PC-9 (cell line): ENCODE results near the gene SYNM. TPM values are rescaled to one million over a fixed set of nuclear protein-coding genes. Genes with fewer than 3 reads are reported as not detected.

Experiments
- BruUV-seq: library from RNA; stranded (reverse); fragments of 400-500 nt; replicated peaks from 2 replicates; lab custom pipeline; 2021; lab: Mats Ljungman, UMichigan
- CTCF ChIA-PET: fragments of 300-600 bp; sonication (Branson Sonifier 250); formaldehyde crosslinking; loops from one replicate; lab custom pipeline; 2022; ENCODE audit warnings: antibody characterized with exemption; lab: Charles Lee
- POLR2A ChIA-PET: fragments of 300-600 bp; sonication (Branson Sonifier 250); formaldehyde crosslinking; loops from one replicate; lab custom pipeline; 2022; ENCODE audit warnings: antibody characterized with exemption; ENCODE audit not compliant: unreplicated experiment; lab: Charles Lee
- DNase-seq, 2 experiments: peaks; one replicate each; pipeline versions ENCODE4 v3.0.0 to v3.0.0-alpha.2; 2015 to 2022; ENCODE audit warnings: mixed read lengths in 1 of 2
- H2AFZ ChIP-seq: fragments of 200-600 bp; sonication (generic); 2 replicates; pipeline ENCODE4 v1.8.1; 2017; ENCODE audit warnings: antibody characterized with exemption
- H3F3A ChIP-seq: fragments of 200-600 bp; sonication (generic); 2 replicates; pipeline ENCODE4 v1.8.1; 2017; ENCODE audit warnings: antibody characterized with exemption, mild to moderate bottlenecking, low read depth; ENCODE audit not compliant: insufficient read depth
- H3K27ac ChIP-seq: fragments of 200-600 bp; sonication (generic); 2 replicates; pipeline ENCODE4 v1.6.1; 2016; ENCODE audit warnings: mixed run types
- H3K27me3 ChIP-seq: fragments of 200-600 bp; sonication (generic); 2 replicates; pipeline ENCODE4 v1.6.1; 2016; ENCODE audit warnings: low read depth, mixed run types; ENCODE audit not compliant: insufficient read depth
- H3K36me3 ChIP-seq: fragments of 200-600 bp; sonication (generic); 2 replicates; pipeline ENCODE4 v1.6.1; 2016; ENCODE audit warnings: low read depth, mixed run types
- H3K4me1 ChIP-seq: fragments of 200-600 bp; sonication (generic); replicated peaks from 2 replicates; pipeline ENCODE4 v1.6.1; 2016; ENCODE audit warnings: mixed run types; ENCODE audit not compliant: insufficient read depth
- H3K4me2 ChIP-seq: fragments of 200-600 bp; sonication (generic); 2 replicates; pipeline ENCODE4 v1.6.1; 2017; ENCODE audit warnings: mixed run types
- H3K4me3 ChIP-seq: fragments of 200-600 bp; sonication (generic); 2 replicates; pipeline ENCODE4 v1.6.1; 2016; ENCODE audit warnings: mixed run types
- H3K79me2 ChIP-seq: fragments of 200-600 bp; sonication (generic); 2 replicates; pipeline ENCODE4 v1.6.1; 2017; ENCODE audit warnings: low read depth, mixed run types
- H3K9me2 ChIP-seq: fragments of 200-600 bp; sonication (generic); 2 replicates; pipeline ENCODE4 v1.8.1; 2017; ENCODE audit warnings: mild to moderate bottlenecking; ENCODE audit not compliant: insufficient read depth
- H3K9me3 ChIP-seq: fragments of 200-600 bp; sonication (generic); 2 replicates; pipeline ENCODE4 v1.8.1; 2016; ENCODE audit warnings: low read depth; ENCODE audit not compliant: insufficient read depth
- H4K20me1 ChIP-seq: fragments of 200-600 bp; sonication (generic); 2 replicates; pipeline ENCODE4 v1.8.1; 2017; ENCODE audit not compliant: insufficient read depth
- EZH2 ChIP-seq: fragments of 200-600 bp; sonication (generic); IDR thresholded peaks from 2 replicates; pipeline ENCODE4 v1.8.0; 2017; ENCODE audit warnings: antibody characterized with exemption, low read depth
- intact Hi-C: fragments of 100-400 bp; cut with micrococcal nuclease; formaldehyde crosslinking; loops from one replicate; pipeline ENCODE4 v1.10.0; 2022; ENCODE audit not compliant: unreplicated experiment
- total RNA-seq: library from RNA; stranded (reverse); gene quantifications from 2 replicates; pipeline ENCODE4 v1.2.3, GENCODE V29; 2021
- TF ChIP-seq, protein P1 (sequence below): fragments of 200-600 bp; sonication (generic); conservative IDR thresholded peaks from 2 replicates; pipeline ENCODE4 v1.6.1; 2017; ENCODE audit warnings: mixed run types, antibody characterized with exemption, mild to moderate bottlenecking, moderate library complexity

Gene SYNM
- total RNA-seq, 1 experiment from 2014 or later, result 2.4 TPM

GRCh38 chr15:99096894-99097426 is 7.9 kb upstream of the SYNM start:
- Histone ChIP-seq H3K79me2 (no peaks in the 10 kb centered on the region), H3K9me3 (no peaks in the 10 kb centered on the region), H3K4me2 (no peak overlapping the region), H2AFZ (no peak overlapping the region), H3K27ac (no peak overlapping the region), H3K4me1 (no peaks in the 10 kb centered on the region), H3K27me3 (peaks cover 10% of the 10 kb centered on the region; the same call in 1 of the 2 replicates), H3K4me3 (no peak overlapping the region), H3K9me2 (no peaks in the 10 kb centered on the region), H4K20me1 (no peaks in the 10 kb centered on the region), H3K36me3 (no peaks in the 10 kb centered on the region), H3F3A (no peaks in the 10 kb centered on the region)
- CTCF ChIA-PET, result interaction anchor here (0.6 kb wide), 1 partner anchor 117 kb away, joined by 5 read pairs; no protein-coding TSS in a partner anchor
- intact Hi-C loops, result no loop called here
- TF ChIP-seq EZH2, result no peak
- TF ChIP-seq, protein P1, sequence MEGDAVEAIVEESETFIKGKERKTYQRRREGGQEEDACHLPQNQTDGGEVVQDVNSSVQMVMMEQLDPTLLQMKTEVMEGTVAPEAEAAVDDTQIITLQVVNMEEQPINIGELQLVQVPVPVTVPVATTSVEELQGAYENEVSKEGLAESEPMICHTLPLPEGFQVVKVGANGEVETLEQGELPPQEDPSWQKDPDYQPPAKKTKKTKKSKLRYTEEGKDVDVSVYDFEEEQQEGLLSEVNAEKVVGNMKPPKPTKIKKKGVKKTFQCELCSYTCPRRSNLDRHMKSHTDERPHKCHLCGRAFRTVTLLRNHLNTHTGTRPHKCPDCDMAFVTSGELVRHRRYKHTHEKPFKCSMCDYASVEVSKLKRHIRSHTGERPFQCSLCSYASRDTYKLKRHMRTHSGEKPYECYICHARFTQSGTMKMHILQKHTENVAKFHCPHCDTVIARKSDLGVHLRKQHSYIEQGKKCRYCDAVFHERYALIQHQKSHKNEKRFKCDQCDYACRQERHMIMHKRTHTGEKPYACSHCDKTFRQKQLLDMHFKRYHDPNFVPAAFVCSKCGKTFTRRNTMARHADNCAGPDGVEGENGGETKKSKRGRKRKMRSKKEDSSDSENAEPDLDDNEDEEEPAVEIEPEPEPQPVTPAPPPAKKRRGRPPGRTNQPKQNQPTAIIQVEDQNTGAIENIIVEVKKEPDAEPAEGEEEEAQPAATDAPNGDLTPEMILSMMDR, result no peak
- no peak for DNase-seq
- POLR2A ChIA-PET, result no interaction called here
- BruUV-seq, result no TSS peak

DNA sequence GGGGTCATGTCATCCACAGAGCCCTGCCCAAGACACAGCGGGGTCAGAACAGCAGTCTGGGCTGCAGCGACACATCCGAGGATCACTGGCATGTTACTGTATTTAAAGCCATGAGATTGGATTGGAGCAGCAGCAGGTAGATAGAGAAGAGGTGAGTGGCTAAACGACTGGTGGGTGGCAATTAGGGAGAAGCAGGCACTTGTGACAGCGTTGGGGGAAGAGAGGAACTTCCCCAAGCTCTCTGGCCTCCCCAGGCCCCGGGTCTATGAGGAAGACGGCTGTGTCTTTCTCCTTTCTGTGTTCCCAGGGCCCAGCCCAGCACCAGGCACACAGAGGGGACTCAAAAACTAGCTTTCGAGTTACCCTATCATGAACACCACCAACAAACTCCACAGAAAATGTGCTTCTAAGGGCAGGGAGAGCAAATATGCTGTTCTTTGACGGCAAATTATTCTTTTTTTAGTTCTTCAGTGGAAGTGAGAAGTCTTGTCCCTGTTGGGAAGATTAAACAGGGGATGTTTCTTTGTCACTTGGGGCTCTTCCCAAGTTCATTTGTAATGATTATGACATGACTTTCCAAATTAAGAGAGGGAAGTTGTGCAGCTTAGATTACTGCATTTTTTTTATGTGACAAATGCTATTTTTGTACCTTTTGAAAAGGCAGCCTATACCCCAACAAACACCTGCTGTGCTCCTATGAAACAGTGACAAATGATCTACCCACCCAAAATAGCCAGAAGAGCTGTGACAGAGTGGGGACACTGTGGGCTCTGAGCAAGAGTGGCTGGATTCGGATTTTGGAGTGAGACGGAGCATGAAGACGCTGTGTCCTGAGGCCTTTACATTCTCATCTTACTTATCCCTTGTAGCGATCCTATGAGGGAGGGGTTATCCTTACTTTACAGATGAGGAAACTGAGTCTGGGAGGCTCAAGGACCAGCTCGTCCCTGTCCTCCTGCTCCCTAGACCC is 7.2 kb upstream of the SYNM start:
- H3K36me3 ChIP-seq, result no peaks in the 10 kb centered on the region
- POLR2A ChIA-PET, result no interaction called here
- no peak for TF ChIP-seq EZH2
- TF ChIP-seq, protein P1, result no peak
- no peaks in the 10 kb centered on the region for H3K4me1 ChIP-seq
- BruUV-seq, result no TSS peak
- H3K9me3 ChIP-seq, result no peaks in the 10 kb centered on the region
- H3K79me2 ChIP-seq, result no peaks in the 10 kb centered on the region
- H3K27ac ChIP-seq, result no peak overlapping the region
- intact Hi-C loops, result no loop called here
- H3K4me3 ChIP-seq, result no peak overlapping the region
- no peaks in the 10 kb centered on the region for H4K20me1 ChIP-seq
- DNase-seq, result no peak
- H3K27me3 ChIP-seq, result peaks cover 10% of the 10 kb centered on the region; the same call in 1 of the 2 replicates
- H3K9me2 ChIP-seq, result no peaks in the 10 kb centered on the region
- CTCF ChIA-PET, result interaction anchor here (0.6 kb wide), 1 partner anchor 116 kb away, joined by 5 read pairs; no protein-coding TSS in a partner anchor
- H3K4me2 ChIP-seq, result no peak overlapping the region
- no peaks in the 10 kb centered on the region for H3F3A ChIP-seq
- no peak overlapping the region for H2AFZ ChIP-seq

- Histone ChIP-seq H3K4me3 (no peak overlapping the region), H2AFZ (no peak overlapping the region), H3K9me3 (no peaks in the 10 kb centered on the region), H3K79me2 (no peaks in the 10 kb centered on the region), H3K9me2 (no peaks in the 10 kb centered on the region), H3K27me3 (peaks cover 10% of the 10 kb centered on the region; the same call in 1 of the 2 replicates), H3F3A (no peaks in the 10 kb centered on the region), H3K4me2 (no peak overlapping the region), H4K20me1 (no peaks in the 10 kb centered on the region), H3K27ac (no peak overlapping the region), H3K4me1 (no peaks in the 10 kb centered on the region), H3K36me3 (no peaks in the 10 kb centered on the region)
- POLR2A ChIA-PET, result no interaction called here
- intact Hi-C loops, result no loop called here
- no peak for DNase-seq
- TF ChIP-seq EZH2, result no peak
- TF ChIP-seq, protein P1, result no peak
- BruUV-seq, result no TSS peak
- CTCF ChIA-PET, result no interaction called here
Measured at GRCh38 chr15:99098426-99098825, 6.5 kb upstream of the SYNM start.
